T follicular helper cell (primary cell): Measurements from ENCODE around the gene NBPF6.
"Not testable (repeated sequence)": the region's sequence is repeated elsewhere in the genome, so short reads cannot be mapped to it uniquely, and the experiment has no call there.

Experiments
- DNase-seq: peaks from one replicate; pipeline ENCODE4 v3.0.0-alpha.2; 2020; ENCODE audit warnings: low read depth

The NBPF6 gene

DNA sequence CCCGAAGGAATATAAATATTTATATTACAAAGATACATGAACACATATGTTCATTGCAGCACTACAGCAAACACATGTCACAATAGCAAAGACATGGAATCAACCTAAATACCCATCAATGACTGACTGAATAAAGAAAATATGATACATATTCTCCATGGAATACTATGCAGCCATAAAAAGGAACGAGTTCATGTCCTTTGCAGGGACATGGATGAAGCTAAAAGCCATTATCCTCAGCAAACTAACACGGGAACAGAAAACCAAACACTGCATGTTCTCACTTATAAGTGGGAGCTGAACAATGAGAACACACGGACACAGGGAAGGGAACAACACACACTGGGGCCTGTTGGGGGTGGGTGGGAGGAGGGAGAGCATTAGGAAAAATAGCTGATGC, 46.7 kb downstream of the NBPF6 start:
- DNase-seq, result not testable (repeated sequence)

- no peak for DNase-seq
These were observed 52.0 kb downstream of the NBPF6 start for GRCh38 chr1:108502138-108502537.

DNA sequence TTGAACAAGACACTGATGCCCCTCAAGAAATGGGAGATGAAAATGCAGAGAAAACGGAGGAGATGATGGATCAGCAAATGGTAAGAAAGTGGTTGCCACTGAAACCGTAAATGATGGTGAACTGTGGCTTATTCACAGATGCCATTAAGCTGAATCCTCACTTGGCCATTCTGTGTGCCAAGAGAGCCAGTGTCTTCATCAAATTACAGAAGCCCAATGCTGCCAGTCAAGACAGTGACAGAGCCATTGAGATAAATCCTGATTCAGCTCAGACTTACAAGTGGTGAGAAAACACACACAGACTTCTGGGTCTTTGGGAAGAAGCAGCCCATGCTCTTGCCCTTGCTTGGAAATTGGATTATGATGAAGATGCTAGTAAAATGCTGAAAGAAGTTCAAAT, 52.5 kb downstream of the NBPF6 start:
- no peak for DNase-seq

GRCh38 chr1:108503062-108503733, 53.1 kb downstream of the NBPF6 start:
- DNase-seq, result no peak

DNA sequence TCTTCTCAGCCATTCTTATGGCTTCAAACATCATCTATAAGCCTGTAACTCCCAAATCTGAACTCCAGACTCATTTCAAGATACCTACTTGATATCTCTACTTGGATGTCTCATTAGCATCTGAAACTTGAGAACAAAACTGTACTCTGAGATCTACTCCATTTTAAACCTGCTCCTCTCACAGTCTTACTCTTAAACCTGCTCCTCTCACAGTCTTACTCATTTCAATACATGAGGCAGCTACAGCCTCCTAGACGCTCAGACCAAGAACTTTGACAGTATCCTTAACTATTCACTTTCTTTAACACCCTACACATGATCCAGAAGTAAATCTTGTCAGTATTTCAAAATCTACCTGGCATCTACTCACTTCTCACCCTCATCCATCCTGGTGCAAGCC, 54.3 kb downstream of the NBPF6 start:
- DNase-seq, result no peak

DNA sequence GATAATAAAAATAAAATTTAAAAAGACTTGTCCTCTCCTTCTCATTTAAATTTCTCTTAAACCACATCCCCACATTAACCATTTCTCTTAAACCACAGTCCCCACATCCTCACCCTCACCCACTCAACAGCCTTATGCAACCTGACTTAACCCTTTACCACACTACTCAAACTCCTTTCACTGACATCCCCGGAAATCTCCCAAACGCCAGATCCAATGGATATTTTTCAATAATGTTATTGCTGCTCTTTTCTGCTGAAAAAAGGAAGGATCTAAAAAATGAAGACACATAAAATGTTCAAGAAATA, 55.6 kb downstream of the NBPF6 start:
- DNase-seq, result no peak

- no peak for DNase-seq
These were observed 61.6 kb downstream of the NBPF6 start for GRCh38 chr1:108511764-108512163.

- DNase-seq, result no peak
These were observed 62.3 kb downstream of the NBPF6 start for GRCh38 chr1:108512239-108513043.

- DNase-seq, result no peak
These were observed 62.9 kb downstream of the NBPF6 start for GRCh38 chr1:108513044-108513415.

- DNase-seq, result not testable (repeated sequence)
These were observed 63.8 kb downstream of the NBPF6 start for GRCh38 chr1:108513914-108514313.

DNA sequence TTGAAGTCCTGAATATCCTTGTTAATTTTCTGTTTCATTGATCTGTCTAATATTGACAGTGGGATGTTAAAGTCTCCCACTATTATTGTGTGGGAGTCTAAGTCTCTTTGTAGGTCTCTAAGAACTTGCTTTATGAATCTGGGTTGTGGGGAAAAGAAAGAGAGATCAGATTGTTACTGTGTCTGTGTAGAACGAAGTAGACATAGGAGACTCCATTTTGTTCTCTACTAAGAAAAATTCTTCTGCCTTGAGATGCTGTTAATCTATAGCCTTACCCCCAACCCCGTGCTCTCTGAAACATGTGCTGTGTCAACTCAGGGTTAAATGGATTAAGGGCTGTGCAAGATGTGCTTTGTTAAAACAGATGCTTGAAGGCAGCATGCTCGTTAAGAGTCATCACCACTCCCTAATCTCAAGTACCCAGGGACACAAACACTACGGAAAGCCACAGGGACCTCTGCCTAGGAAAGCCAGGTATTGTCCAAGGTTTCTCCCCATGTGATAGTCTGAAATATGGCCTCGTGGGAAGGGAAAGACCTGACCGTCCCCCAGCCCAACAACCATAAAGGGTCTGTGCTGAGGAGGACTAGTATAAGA, 67.3 kb downstream of the NBPF6 start:
- DNase-seq, result not testable (repeated sequence)
